HepG2 (cell line): ENCODE data around the gene RBSN. TPM values are rescaled to one million over a fixed set of nuclear protein-coding genes. Genes with fewer than 3 reads are reported as not detected.

ENCODE experiments used
- ATF2 ChIP-seq: sonication (generic); formaldehyde crosslinking; IDR thresholded peaks from 2 replicates; pipeline ENCODE4 v1.4.0; 2020; ENCODE audit warnings: missing genetic modification reagents
- GABPB1 ChIP-seq: IDR thresholded peaks from 2 replicates; pipeline ENCODE4 v1.6.1; 2016; ENCODE audit warnings: mild to moderate bottlenecking, missing genetic modification reagents, moderate library complexity, missing compliant biosample characterization
- HNF4G ChIP-seq, 2 experiments: sonication (generic) in 1 of 2; formaldehyde crosslinking in 1 of 2; IDR thresholded peaks; 2 replicates each; pipeline versions ENCODE4 v1.4.0 to v1.6.1; 2011 to 2020; ENCODE audit warnings: borderline replicate concordance in 2 of 2, low read depth in 2 of 2, mild to moderate bottlenecking in 2 of 2, low read length in 1 of 2, missing genetic modification reagents in 1 of 2, moderate library complexity in 1 of 2
- HOXA3 ChIP-seq: sonication (generic); formaldehyde crosslinking; IDR thresholded peaks from 2 replicates; pipeline ENCODE4 v1.5.0; 2020; ENCODE audit warnings: missing genetic modification reagents
- KLF16 ChIP-seq, 2 experiments: sonication (generic) in 1 of 2; formaldehyde crosslinking in 1 of 2; IDR thresholded peaks; 2 replicates each; pipeline versions ENCODE4 v1.6.1 to v1.8.0; 2016 to 2023; ENCODE audit warnings: missing genetic modification reagents in 2 of 2, missing compliant biosample characterization in 1 of 2
- NFAT5 ChIP-seq: sonication (generic); formaldehyde crosslinking; IDR thresholded peaks from 2 replicates; pipeline ENCODE4 v1.4.0; 2020; ENCODE audit warnings: missing genetic modification reagents
- NKX3-1 ChIP-seq: sonication (generic); formaldehyde crosslinking; IDR thresholded peaks from 2 replicates; pipeline ENCODE4 v1.5.0; 2020; ENCODE audit warnings: missing genetic modification reagents
- NPAS2 ChIP-seq: sonication (generic); formaldehyde crosslinking; IDR thresholded peaks from 2 replicates; pipeline ENCODE4 v1.8.0; 2022; ENCODE audit warnings: mild to moderate bottlenecking, missing genetic modification reagents, borderline replicate concordance
- RFX1 ChIP-seq: fragments of 450-650 bp; IDR thresholded peaks from 2 replicates; pipeline ENCODE4 v1.6.1; 2017
- SALL1 ChIP-seq: sonication (generic); formaldehyde crosslinking; IDR thresholded peaks from 2 replicates; pipeline ENCODE4 v1.8.0; 2022; ENCODE audit warnings: mild to moderate bottlenecking, missing genetic modification reagents
- SP1 ChIP-seq, 2 experiments: fragments of 450-650 bp in 1 of 2; sonication (generic) in 1 of 2; formaldehyde crosslinking in 1 of 2; IDR thresholded peaks; 2 replicates each; pipeline versions ENCODE4 v1.4.0 to v1.6.1; 2016 to 2020; ENCODE audit warnings: missing genetic modification reagents in 1 of 2
- TBX2 ChIP-seq: sonication (generic); formaldehyde crosslinking; IDR thresholded peaks from 2 replicates; pipeline ENCODE4 v1.5.0; 2020; ENCODE audit warnings: missing genetic modification reagents, mild to moderate bottlenecking, borderline replicate concordance
- ZBTB33 ChIP-seq: sonication (generic); formaldehyde crosslinking; IDR thresholded peaks from 2 replicates; pipeline ENCODE4 v1.4.0; 2020; ENCODE audit warnings: missing genetic modification reagents
- ZNF224 ChIP-seq: sonication (generic); formaldehyde crosslinking; IDR thresholded peaks from 2 replicates; pipeline ENCODE4 v1.5.0; 2020; ENCODE audit warnings: mild to moderate bottlenecking, missing genetic modification reagents
- ZNF362 ChIP-seq: sonication (generic); formaldehyde crosslinking; IDR thresholded peaks from 2 replicates; pipeline ENCODE4 v1.4.0; 2020; ENCODE audit warnings: missing genetic modification reagents, mild to moderate bottlenecking, borderline replicate concordance
- ZNF605 ChIP-seq: sonication (generic); formaldehyde crosslinking; IDR thresholded peaks from 2 replicates; pipeline ENCODE4 v1.8.0; 2022; ENCODE audit warnings: mild to moderate bottlenecking, missing genetic modification reagents
- polyA plus RNA-seq, 8 experiments: library from polyadenylated mRNA; depleted of rRNA in 3 of 8; stranded (reverse) in 7 of 8; unstranded in 1 of 8; fragments of >200 nt; fragmentation: Illumina TruSeq in 4 of 8; extraction: Trizol in 4 of 8; gene quantifications; 2 replicates each; pipeline versions ENCODE4 v1.2.1 to v1.2.3, GENCODE V29; 2011 to 2016; ENCODE audit warnings: low read depth in 4 of 8, missing spikeins in 1 of 8, mixed read lengths in 1 of 8; ENCODE audit not compliant: insufficient read depth in 1 of 8
- total RNA-seq, 5 experiments: library from RNA; depleted of rRNA; stranded (reverse); fragments of >200 nt; fragmentation: Illumina TruSeq; extraction: Trizol; gene quantifications; 2 replicates each; pipeline ENCODE4 v1.2.3, GENCODE V29; 2016; ENCODE audit warnings: low read depth in 1 of 5

Gene RBSN
- total and polyA plus RNA-seq, 2 of the 13 experiments (the other 11 are each of a cell fraction or from before 2014, with no cell fraction given), result 7.9 to 11.8 TPM

GRCh38 chr3:15107075-15107947 lies 8.4 kb upstream of the RBSN start (continued):
- no peak for TF ChIP-seq SP1 (IDR thresholded peaks at IDR 0.05)
- no peak for TF ChIP-seq SP1 (CRISPR knock-in tag; IDR thresholded peaks at IDR 0.05)
- no peak for TF ChIP-seq NPAS2 (CRISPR knock-in tag)
- no peak for TF ChIP-seq ZBTB33 (CRISPR knock-in tag)
- TF ChIP-seq RFX1, result no peak
- TF ChIP-seq ATF2 (CRISPR knock-in tag), result peak; percentile 21; the same call in 1 of the 2 replicates
- 0 out of 2 replicates have a peak, but pooled peaks have one; percentile 30 for TF ChIP-seq NFAT5 (CRISPR knock-in tag)
- peak; percentile 91 for TF ChIP-seq ZNF605 (CRISPR knock-in tag)
- peak; percentile 77; the same call in 1 of the 2 replicates for TF ChIP-seq ZNF362 (CRISPR knock-in tag)
- TF ChIP-seq TBX2 (CRISPR knock-in tag), result peak; percentile 92; the same call in 1 of the 2 replicates
- peak; percentile 81 for TF ChIP-seq HOXA3
- TF ChIP-seq HNF4G (IDR thresholded peaks at IDR 0.05; ENCODE audit: borderline replicate concordance, low read depth, low read length), result peak; percentile 88
- TF ChIP-seq HNF4G (CRISPR knock-in tag; IDR thresholded peaks at IDR 0.05; ENCODE audit: borderline replicate concordance, low read depth), result peak; percentile 95; the same call in 1 of the 2 replicates
- TF ChIP-seq NKX3-1, result no peak
- peak in 1 of 2 experiments; percentile 42; a peak in 1 of 4 replicates for TF ChIP-seq KLF16 (CRISPR knock-in tag; IDR thresholded peaks at IDR 0.05)
- TF ChIP-seq ZNF224 (CRISPR knock-in tag), result no peak
- TF ChIP-seq GABPB1 (CRISPR knock-in tag), result peak; percentile 63
- peak; percentile 92 for TF ChIP-seq SALL1
